Left ventricle myocardium inferior (tissue), 1 donor: Measurements from ENCODE around the gene METTL21C. TPM values are rescaled to one million over a fixed set of nuclear protein-coding genes. Genes with fewer than 3 reads are reported as not detected.

Experiments
- DNase-seq: peaks from one replicate; pipeline ENCODE4 v3.0.0-alpha.2; 2020
- H3K27ac ChIP-seq: fragments of 200-600 bp; replicated peaks from 2 replicates; pipeline ENCODE4 v1.8.0; 2021
- H3K27me3 ChIP-seq: fragments of 200-600 bp; 2 replicates; pipeline ENCODE4 v1.8.0; 2021; ENCODE audit warnings: low read depth
- H3K36me3 ChIP-seq: fragments of 200-600 bp; 2 replicates; pipeline ENCODE4 v1.8.0; 2021
- H3K4me1 ChIP-seq: fragments of 200-600 bp; 2 replicates; pipeline ENCODE4 v1.8.0; 2021
- H3K4me3 ChIP-seq: fragments of 200-600 bp; 2 replicates; pipeline ENCODE4 v1.8.0; 2021; ENCODE audit warnings: mild to moderate bottlenecking, moderate library complexity
- H3K9me3 ChIP-seq: fragments of 200-600 bp; replicated peaks from 2 replicates; pipeline ENCODE4 v1.8.0; 2021
- intact Hi-C: fragments of 100-400 bp; cut with micrococcal nuclease; formaldehyde crosslinking; loops from one replicate; pipeline ENCODE4 v1.11.0; 2022
- total RNA-seq: library from RNA; stranded (reverse); fragmentation: NEBNext Ultra II Directional; extraction: Animal tissue kit (Norgen Biotek cat#: 25700); gene quantifications from one replicate; pipeline ENCODE4 v1.2.1, GENCODE V29; 2021
- TF ChIP-seq, protein P1 (sequence below): fragments of 200-600 bp; IDR thresholded peaks from 2 replicates; pipeline ENCODE4 v1.8.0; 2021; ENCODE audit warnings: antibody characterized with exemption, mild to moderate bottlenecking, borderline replicate concordance
- donor health status: DM: no; HTN: yes; CAD: no; lungs with severe emphysema.

METTL21C gene
- total RNA-seq, 1 donor from 2014 or later: not detected

DNA sequence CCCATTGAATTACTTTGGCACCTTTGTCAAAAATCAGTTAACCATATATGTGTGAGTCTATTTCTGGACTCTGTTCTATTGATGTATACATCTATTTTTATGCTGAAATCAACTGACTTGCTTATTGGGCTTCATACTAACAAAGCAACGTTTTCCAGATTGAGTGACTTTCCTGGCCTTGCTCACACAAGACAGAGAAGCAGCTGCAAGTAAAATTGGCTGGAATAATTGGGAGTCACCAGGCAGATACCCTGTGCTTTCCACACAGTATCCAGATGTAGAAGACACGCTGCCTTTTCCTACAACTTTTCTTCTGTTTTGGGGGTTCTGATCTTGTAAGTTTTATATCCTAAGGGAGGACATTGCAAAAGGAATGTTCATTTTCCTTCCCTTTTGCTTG is 11.2 kb downstream of the METTL21C start:
- H3K4me3 ChIP-seq: no peak overlapping the region
- TF ChIP-seq, protein P1, sequence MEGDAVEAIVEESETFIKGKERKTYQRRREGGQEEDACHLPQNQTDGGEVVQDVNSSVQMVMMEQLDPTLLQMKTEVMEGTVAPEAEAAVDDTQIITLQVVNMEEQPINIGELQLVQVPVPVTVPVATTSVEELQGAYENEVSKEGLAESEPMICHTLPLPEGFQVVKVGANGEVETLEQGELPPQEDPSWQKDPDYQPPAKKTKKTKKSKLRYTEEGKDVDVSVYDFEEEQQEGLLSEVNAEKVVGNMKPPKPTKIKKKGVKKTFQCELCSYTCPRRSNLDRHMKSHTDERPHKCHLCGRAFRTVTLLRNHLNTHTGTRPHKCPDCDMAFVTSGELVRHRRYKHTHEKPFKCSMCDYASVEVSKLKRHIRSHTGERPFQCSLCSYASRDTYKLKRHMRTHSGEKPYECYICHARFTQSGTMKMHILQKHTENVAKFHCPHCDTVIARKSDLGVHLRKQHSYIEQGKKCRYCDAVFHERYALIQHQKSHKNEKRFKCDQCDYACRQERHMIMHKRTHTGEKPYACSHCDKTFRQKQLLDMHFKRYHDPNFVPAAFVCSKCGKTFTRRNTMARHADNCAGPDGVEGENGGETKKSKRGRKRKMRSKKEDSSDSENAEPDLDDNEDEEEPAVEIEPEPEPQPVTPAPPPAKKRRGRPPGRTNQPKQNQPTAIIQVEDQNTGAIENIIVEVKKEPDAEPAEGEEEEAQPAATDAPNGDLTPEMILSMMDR: no peak
- no peak overlapping the region for H3K27ac ChIP-seq
- H3K36me3 ChIP-seq: peaks cover 15% of the 10 kb centered on the region
- H3K9me3 ChIP-seq: peaks cover 5% of the 10 kb centered on the region
- intact Hi-C loops: no loop called here
- DNase-seq: no peak
- no peaks in the 10 kb centered on the region for H3K4me1 ChIP-seq
- no peaks in the 10 kb centered on the region for H3K27me3 ChIP-seq

DNA sequence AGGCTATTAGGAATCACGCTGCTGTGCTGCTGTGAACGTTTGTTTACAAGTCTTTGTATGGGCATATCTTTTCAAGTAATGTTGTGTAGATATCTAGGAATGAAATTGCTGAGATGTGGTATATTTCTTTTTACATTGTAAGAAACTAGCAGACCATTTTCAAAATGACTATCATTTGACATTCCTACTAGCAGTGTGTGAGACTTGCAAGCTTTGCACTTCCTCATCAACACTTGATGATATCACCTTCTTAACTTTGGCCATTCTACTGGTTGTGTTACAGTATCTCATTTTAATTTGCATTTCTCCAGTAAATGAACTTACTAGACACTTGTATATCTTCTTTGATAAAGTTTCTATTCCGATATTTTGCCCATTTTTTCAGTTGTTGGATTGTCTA is 12.1 kb downstream of the METTL21C start:
- intact Hi-C loops: no loop called here
- peaks cover 24% of the 10 kb centered on the region for H3K36me3 ChIP-seq
- H3K4me3 ChIP-seq: no peak overlapping the region
- no peaks in the 10 kb centered on the region for H3K4me1 ChIP-seq
- TF ChIP-seq, protein P1: no peak
- H3K9me3 ChIP-seq: peaks cover 5% of the 10 kb centered on the region
- H3K27ac ChIP-seq: no peak overlapping the region
- DNase-seq: no peak
- H3K27me3 ChIP-seq: no peaks in the 10 kb centered on the region

DNA sequence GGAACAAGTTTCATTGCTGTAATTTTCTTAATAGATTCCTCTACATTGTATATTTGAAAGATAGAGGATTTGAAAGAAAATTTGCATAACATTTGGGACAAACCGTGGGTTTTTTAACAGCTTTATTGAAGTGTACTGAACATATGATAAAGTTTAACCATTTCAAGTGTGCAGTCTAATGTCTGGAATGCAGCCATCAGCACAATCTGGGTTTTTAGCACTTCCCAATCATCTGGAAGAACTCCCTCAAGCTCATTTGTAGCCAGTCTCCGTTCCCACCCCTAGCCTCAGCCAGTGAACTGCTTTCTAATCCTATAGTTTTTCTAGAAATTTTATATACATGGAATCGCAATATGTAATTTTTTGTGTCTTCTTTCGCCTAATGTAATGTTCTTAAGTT is 12.6 kb downstream of the METTL21C start:
- no peak overlapping the region for H3K27ac ChIP-seq
- no peak for DNase-seq
- TF ChIP-seq, protein P1: no peak
- H3K9me3 ChIP-seq: peaks cover 5% of the 10 kb centered on the region
- H3K27me3 ChIP-seq: no peaks in the 10 kb centered on the region
- no peaks in the 10 kb centered on the region for H3K4me1 ChIP-seq
- no peak overlapping the region for H3K4me3 ChIP-seq
- peaks cover 29% of the 10 kb centered on the region for H3K36me3 ChIP-seq
- intact Hi-C loops: no loop called here

DNA sequence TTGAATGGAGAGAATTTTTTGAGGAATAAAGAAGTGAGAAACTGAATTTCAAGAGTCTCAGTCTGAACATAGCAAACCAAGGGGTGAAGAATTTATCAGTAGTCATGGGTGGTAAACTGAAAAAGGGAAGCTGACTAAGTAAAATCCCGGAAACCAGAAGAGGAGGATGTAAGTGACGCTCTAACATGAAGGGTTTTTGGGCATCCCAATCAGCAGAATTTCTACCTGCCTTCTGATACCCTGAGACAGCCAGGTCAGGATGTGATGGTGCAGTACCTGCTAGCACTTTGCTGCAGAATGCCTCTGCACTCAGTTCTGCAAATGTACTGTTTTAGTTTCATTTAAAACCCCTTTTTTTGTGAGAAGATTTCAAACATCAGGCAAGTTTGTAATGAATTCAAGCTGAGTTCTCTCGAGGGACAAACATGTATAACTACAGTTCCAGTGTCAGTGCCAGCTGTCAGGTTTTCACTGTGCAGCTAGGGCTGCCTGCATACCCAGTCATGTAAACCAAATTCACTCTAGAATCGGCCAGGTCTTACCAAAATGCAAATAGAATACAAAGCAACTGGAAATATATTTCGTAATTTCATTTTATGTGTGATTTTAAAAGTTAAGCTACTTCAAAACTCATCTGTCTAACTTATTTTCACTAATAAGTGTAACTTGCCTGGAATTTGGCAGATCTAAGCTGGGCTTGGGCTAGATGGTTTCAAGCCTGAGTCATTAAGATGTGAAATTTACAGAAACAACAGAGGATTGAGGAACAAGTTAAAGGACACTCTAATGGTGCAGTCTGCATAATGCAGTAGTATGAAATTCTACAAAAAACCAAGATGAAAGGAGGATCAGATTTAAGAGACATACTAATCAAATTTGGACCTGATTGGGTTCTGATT is 13.8 kb downstream of the METTL21C start:
- H3K4me1 ChIP-seq: no peaks in the 10 kb centered on the region
- no peaks in the 10 kb centered on the region for H3K27me3 ChIP-seq
- intact Hi-C loops: no loop called here
- TF ChIP-seq, protein P1: no peak
- H3K36me3 ChIP-seq: peaks cover 39% of the 10 kb centered on the region
- H3K9me3 ChIP-seq: peaks cover 5% of the 10 kb centered on the region
- no peak for DNase-seq
- H3K4me3 ChIP-seq: no peak overlapping the region
- no peak overlapping the region for H3K27ac ChIP-seq

DNA sequence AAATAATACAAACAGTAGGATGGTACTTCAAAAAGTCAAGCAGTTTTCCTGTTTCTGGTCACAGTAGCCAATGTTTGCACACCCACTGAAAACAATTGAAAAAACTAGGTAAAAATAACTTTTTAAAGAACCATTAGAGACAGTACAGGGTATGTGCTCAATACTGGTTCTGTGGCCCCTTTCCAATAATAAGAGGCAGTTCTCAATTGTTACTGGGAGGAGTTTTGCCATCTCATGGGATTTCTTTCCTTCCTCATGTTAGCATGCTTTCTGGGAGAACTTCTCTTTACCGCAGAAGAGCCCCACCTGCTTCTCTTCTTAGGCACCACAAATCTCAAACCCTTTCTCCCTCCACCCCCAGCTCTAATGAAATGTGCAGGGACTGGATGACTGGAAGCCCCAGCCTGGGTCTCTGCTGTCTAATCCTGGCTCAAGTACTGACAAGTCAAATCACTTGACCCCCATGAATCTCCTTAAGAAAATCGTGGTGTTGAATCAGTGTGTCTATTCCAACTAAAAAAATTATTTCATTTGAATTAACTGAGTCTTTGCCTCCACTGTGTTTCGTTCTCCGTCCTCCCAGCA is 14.6 kb downstream of the METTL21C start:
- Histone ChIP-seq H3K9me3 (peaks cover 5% of the 10 kb centered on the region), H3K27me3 (no peaks in the 10 kb centered on the region), H3K4me1 (peaks cover 3% of the 10 kb centered on the region), H3K4me3 (no peak overlapping the region), H3K36me3 (peaks cover 48% of the 10 kb centered on the region), H3K27ac (no peak overlapping the region)
- intact Hi-C loops: no loop called here
- TF ChIP-seq, protein P1: no peak
- DNase-seq: no peak
